ENCODE data around the gene DPCD. TPM values are rescaled to one million over a fixed set of nuclear protein-coding genes. Genes with fewer than 3 reads are reported as not detected.

DPCD gene
- total RNA-seq, 4 donors from 2014 or later = 13.4 to 30.1 (median 24.5) TPM

DNA sequence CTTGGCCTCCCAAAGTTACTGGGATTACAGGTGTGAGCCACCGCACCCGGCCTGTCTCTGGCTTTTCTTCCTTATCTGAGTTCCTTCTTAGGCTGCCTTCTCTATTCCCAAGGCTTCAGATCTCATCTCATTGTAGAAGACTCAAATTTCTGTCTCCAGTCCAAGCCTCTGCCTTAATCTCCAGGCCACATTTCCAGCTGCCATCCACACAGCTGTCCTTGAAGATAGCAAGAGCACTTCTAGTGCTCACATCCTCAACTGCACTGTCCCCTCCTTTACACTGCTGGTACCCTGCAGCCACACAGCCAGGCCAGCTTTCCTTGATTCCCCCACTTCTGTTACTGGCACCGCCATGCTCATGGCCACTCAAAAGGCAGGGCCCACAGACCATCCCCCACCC is 35.7 kb upstream of the DPCD start:
- ATAC-seq = no peak
- TF ChIP-seq POLR2AphosphoS5 (IDR thresholded peaks at IDR 0.05) (no peak), EP300 (IDR thresholded peaks at IDR 0.05) (no peak), POLR2A (IDR thresholded peaks at IDR 0.05) (no peak)
- TF ChIP-seq, protein P1, sequence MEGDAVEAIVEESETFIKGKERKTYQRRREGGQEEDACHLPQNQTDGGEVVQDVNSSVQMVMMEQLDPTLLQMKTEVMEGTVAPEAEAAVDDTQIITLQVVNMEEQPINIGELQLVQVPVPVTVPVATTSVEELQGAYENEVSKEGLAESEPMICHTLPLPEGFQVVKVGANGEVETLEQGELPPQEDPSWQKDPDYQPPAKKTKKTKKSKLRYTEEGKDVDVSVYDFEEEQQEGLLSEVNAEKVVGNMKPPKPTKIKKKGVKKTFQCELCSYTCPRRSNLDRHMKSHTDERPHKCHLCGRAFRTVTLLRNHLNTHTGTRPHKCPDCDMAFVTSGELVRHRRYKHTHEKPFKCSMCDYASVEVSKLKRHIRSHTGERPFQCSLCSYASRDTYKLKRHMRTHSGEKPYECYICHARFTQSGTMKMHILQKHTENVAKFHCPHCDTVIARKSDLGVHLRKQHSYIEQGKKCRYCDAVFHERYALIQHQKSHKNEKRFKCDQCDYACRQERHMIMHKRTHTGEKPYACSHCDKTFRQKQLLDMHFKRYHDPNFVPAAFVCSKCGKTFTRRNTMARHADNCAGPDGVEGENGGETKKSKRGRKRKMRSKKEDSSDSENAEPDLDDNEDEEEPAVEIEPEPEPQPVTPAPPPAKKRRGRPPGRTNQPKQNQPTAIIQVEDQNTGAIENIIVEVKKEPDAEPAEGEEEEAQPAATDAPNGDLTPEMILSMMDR (IDR thresholded peaks at IDR 0.05) = no peak
- no peak overlapping the region for H3K27ac ChIP-seq
- 93 to 100% methylated on average over 2 of the region's 3 CpGs for WGBS, 2 donors (ENCODE audit: low coverage in 1 of 2)
- no peaks in the 10 kb centered on the region for H3K9me3 ChIP-seq
- peaks cover 0 to 54% of the 10 kb centered on the region in 2 donors for H3K36me3 ChIP-seq
- peaks cover 0 to 10% (median 0%) of the 10 kb centered on the region in 3 donors for H3K4me1 ChIP-seq
- H3K27me3 ChIP-seq = no peaks in the 10 kb centered on the region
- H3K4me3 ChIP-seq = no peak overlapping the region

DNA sequence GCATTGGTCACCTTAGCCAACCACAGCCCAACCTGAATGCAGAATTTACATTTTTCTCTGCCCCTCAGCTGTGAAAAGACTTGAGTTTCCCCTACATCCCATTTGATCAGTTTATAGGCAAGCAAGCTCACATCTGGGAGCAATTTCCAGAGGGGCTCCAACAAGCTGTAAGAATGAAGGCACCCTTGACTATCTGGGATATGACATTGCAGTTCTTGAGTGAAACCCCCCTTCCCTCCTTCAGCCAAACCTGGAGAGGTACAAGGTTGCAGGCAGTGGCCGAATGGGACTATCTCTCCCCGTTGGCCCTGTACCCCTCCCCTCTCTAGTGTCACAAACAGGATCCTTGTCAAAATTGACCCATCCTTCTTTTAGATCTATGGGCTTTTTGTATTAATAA is 30.6 kb upstream of the DPCD start:
- Histone ChIP-seq H3K9me3 (no peaks in the 10 kb centered on the region), H3K27ac (no peak overlapping the region), H3K4me3 (no peak overlapping the region), H3K27me3 (peaks cover 29% of the 10 kb centered on the region), H3K36me3 (peaks cover 0 to 35% of the 10 kb centered on the region in 2 donors), H3K4me1 (no peaks in the 10 kb centered on the region)
- no peak for ATAC-seq
- WGBS, 2 donors (ENCODE audit: low coverage in 1 of 2) = 56 to 78% methylated on average over 2 of the region's 2 CpGs
- TF ChIP-seq POLR2A (IDR thresholded peaks at IDR 0.05) = no peak
- TF ChIP-seq, protein P1 (IDR thresholded peaks at IDR 0.05) = no peak
- no peak for TF ChIP-seq EP300 (IDR thresholded peaks at IDR 0.05)
- TF ChIP-seq POLR2AphosphoS5 (IDR thresholded peaks at IDR 0.05) = no peak

DNA sequence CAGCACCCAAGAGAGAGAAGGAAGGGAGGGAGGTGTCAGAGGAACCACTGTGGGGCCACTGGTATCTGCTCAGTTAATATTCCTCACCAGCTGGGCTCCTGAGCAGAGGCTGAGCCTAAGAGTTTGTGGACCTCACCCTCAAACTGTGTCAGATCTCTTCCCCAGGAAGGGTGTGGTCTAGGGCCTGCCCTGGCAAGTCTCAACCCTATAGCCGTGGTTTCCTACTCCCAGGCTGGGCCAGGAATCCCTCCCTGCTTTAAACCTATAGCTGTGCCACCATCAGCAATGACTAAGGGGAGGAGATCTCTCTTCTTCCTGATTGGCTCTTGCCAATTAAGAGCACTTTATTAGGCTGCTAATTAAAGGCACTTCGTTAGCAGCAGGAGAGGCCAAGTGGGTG is 29.9 kb upstream of the DPCD start:
- no CpG with 5 or more reads among the region's 2 CpGs for WGBS, 2 donors (ENCODE audit: low coverage in 1 of 2)
- H3K27ac ChIP-seq = no peak overlapping the region
- no peaks in the 10 kb centered on the region for H3K4me1 ChIP-seq
- TF ChIP-seq POLR2AphosphoS5 (IDR thresholded peaks at IDR 0.05) = no peak
- TF ChIP-seq, protein P1 (IDR thresholded peaks at IDR 0.05) = no peak
- H3K4me3 ChIP-seq = no peak overlapping the region
- H3K27me3 ChIP-seq = peaks cover 35% of the 10 kb centered on the region
- peaks cover 0 to 28% of the 10 kb centered on the region in 2 donors for H3K36me3 ChIP-seq
- H3K9me3 ChIP-seq = no peaks in the 10 kb centered on the region
- ATAC-seq = no peak

DNA sequence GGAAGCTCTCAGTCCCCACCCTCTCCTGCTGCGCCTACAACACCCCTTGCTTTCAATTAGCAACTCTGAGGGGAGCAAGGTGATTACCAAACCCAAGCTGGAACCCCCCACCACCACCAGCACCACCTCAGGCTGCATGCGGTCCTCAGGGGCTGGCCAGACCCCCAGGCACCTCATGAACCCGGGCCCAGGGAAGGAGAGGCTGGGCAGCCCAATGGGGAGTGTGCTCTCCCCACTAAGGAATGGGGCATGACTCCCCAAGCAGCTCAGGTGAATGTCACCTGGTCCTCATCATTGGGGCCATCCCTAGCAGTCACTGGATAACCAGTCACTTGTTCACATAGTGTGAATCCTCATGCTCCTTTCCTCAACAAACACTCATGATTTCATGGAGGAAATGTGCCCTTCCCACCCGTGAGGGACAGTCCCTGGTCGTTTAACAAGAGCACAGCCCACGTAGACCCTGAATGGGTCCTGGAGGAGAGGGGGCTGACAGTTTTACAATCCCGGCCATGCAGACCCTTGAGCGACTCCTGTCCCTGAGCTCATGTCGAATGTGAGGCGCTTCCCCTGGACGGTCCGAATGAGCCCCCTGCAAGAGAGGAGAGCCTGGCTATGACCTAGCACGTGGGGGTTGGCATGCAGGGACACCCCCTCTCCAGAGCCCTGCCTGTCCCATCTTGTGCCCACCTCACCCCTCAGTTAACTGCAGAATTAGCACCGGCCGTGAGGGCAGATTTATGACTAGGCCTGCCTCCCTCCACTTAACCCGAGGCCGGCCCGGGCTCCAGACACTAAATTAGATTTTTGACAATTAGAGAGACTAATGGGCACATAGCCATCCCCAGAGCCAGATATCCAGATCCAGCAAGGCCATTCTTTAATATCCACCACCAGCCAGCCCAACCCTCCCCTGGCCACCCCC is 29.2 kb upstream of the DPCD start:
- no peak for ATAC-seq
- Histone ChIP-seq H3K36me3 (peaks cover 0 to 21% of the 10 kb centered on the region in 2 donors), H3K4me1 (no peaks in the 10 kb centered on the region), H3K4me3 (no peak overlapping the region), H3K9me3 (no peaks in the 10 kb centered on the region), H3K27me3 (peaks cover 42% of the 10 kb centered on the region), H3K27ac (no peak overlapping the region)
- no peak for TF ChIP-seq POLR2A (IDR thresholded peaks at IDR 0.05)
- TF ChIP-seq, protein P1 (IDR thresholded peaks at IDR 0.05) = no peak
- TF ChIP-seq POLR2AphosphoS5 (IDR thresholded peaks at IDR 0.05) = no peak
- 53 to 70% methylated on average over 4 to 9 of the region's 18 CpGs for WGBS, 2 donors (ENCODE audit: low coverage in 1 of 2)

All from gastroesophageal sphincter (tissue), 4 donors.